A549 (cell line): Measurements from ENCODE around the gene HPCAL1. TPM values are rescaled to one million over a fixed set of nuclear protein-coding genes. Genes with fewer than 3 reads are reported as not detected.
A peak's percentile ranks its signal among the peaks of the same experiment; 100 is the strongest.

Experiments
- ATAC-seq, 2 experiments: fragments of 200-7000 bp in 1 of 2; fragments of >200 bp in 1 of 2; cut with Nextera tagmentation in 1 of 2; cut with Tn5 transposase in 1 of 2; 3 replicates each; pipeline versions ENCODE4 v1.8.0 to v1.9.1; 2018 to 2020; ENCODE audit warnings: mild to moderate bottlenecking in 1 of 2, moderate library complexity in 1 of 2
- CTCF ChIA-PET: fragments of 300-600 bp; sonication (Branson Sonifier 250); formaldehyde crosslinking; extraction: SDS; loops from one replicate; lab custom pipeline; 2021; ENCODE audit warnings: antibody characterized with exemption, inconsistent platforms; lab: Yijun Ruan, JAX
- POLR2A ChIA-PET: fragments of 350-600 bp; formaldehyde crosslinking; extraction: SDS; loops from one replicate; lab custom pipeline; 2021; ENCODE audit warnings: antibody characterized with exemption, inconsistent platforms; lab: Yijun Ruan, JAX
- DNase-seq, 2 experiments: peaks; one replicate each; pipeline versions ENCODE4 v3.0.0 to v3.0.0-alpha.2; 2011 to 2016; ENCODE audit warnings: low read depth in 1 of 2, low spot score in 1 of 2
- FAIRE-seq: peaks from 2 replicates; lab custom pipeline; 2011; peaks lifted over from hg19 to GRCh38; lab: Jason Lieb, UNC
- H3K27ac ChIP-seq, 2 experiments: fragments of >200 bp; sonication (Bioruptor Twin); formaldehyde crosslinking; 3 replicates each; pipeline ENCODE4 v1.5.1; 2016 to 2017
- H3K4me1 ChIP-seq: fragments of >200 bp; sonication (Bioruptor Twin); formaldehyde crosslinking; 3 replicates; pipeline ENCODE4 v1.6.1; 2016
- H3K4me2 ChIP-seq: fragments of >200 bp; sonication (Bioruptor Twin); formaldehyde crosslinking; 3 replicates; pipeline ENCODE4 v1.6.1; 2016
- H3K4me3 ChIP-seq: fragments of >200 bp; sonication (Bioruptor Twin); formaldehyde crosslinking; 3 replicates; pipeline ENCODE4 v1.5.1; 2016
- H3K9me3 ChIP-seq: fragments of >200 bp; sonication (Bioruptor Twin); formaldehyde crosslinking; 3 replicates; pipeline ENCODE4 v1.6.1; 2016
- BCL3 ChIP-seq: fragments of >200 bp; sonication (Bioruptor Twin); formaldehyde crosslinking; IDR thresholded peaks from 3 replicates; pipeline ENCODE4 v1.6.1; 2016
- CBX2 ChIP-seq: fragments of 200-600 bp; sonication (generic); IDR thresholded peaks from 2 replicates; pipeline ENCODE4 v1.6.1; 2016; ENCODE audit warnings: low read depth, mild to moderate bottlenecking, borderline replicate concordance
- EHMT2 ChIP-seq: fragments of 200-600 bp; sonication (generic); IDR thresholded peaks from 2 replicates; pipeline ENCODE4 v1.6.1; 2016; ENCODE audit warnings: antibody characterized with exemption, low read depth, mild to moderate bottlenecking, moderate library complexity
- ELK1 ChIP-seq: fragments of 150-350 bp; IDR thresholded peaks from 2 replicates; pipeline ENCODE4 v1.6.1; 2014; ENCODE audit warnings: low read depth, mild to moderate bottlenecking, low read length
- ESRRA ChIP-seq: fragments of 150-350 bp; IDR thresholded peaks from 2 replicates; pipeline ENCODE4 v1.6.1; 2014; ENCODE audit warnings: mild to moderate bottlenecking, low read length, borderline replicate concordance
- FOSL2 ChIP-seq, 2 experiments: fragments of 450-650 bp in 1 of 2; fragments of >200 bp in 1 of 2; sonication (Bioruptor Twin) in 1 of 2; formaldehyde crosslinking; IDR thresholded peaks; 2 replicates each; pipeline versions ENCODE4 v1.5.0 to v1.6.1; 2016 to 2020; ENCODE audit warnings: mild to moderate bottlenecking in 1 of 2, moderate library complexity in 1 of 2
- FOXS1 ChIP-seq: fragments of 250-450 bp; sonication (Bioruptor Pico); IDR thresholded peaks from 2 replicates; pipeline ENCODE4 v1.5.0; 2020; ENCODE audit warnings: mild to moderate bottlenecking, moderate library complexity
- GATA3 ChIP-seq: IDR thresholded peaks from 2 replicates; pipeline ENCODE4 v1.6.1; 2012; ENCODE audit warnings: borderline replicate concordance
- HDAC2 ChIP-seq: fragments of 200-600 bp; sonication (generic); IDR thresholded peaks from 2 replicates; pipeline ENCODE4 v1.6.1; 2016
- HEYL ChIP-seq: fragments of 250-450 bp; sonication (Bioruptor Pico); IDR thresholded peaks from 2 replicates; pipeline ENCODE4 v1.8.0; 2021; ENCODE audit warnings: mild to moderate bottlenecking, moderate library complexity
- HOXB13 ChIP-seq: fragments of 250-450 bp; sonication (Bioruptor Pico); IDR thresholded peaks from 2 replicates; pipeline ENCODE4 v1.5.0; 2020; ENCODE audit warnings: low read depth, mild to moderate bottlenecking, moderate library complexity
- HOXB5 ChIP-seq: fragments of 250-450 bp; sonication (Bioruptor Pico); IDR thresholded peaks from 2 replicates; pipeline ENCODE4 v1.5.0; 2020; ENCODE audit warnings: mild to moderate bottlenecking, moderate library complexity
- MAX ChIP-seq: IDR thresholded peaks from 2 replicates; pipeline ENCODE4 v1.6.1; 2012
- MAZ ChIP-seq: fragments of 150-350 bp; IDR thresholded peaks from 2 replicates; pipeline ENCODE4 v1.6.1; 2014; ENCODE audit warnings: antibody characterized with exemption, low read depth, low read length, borderline replicate concordance
- POLR2A ChIP-seq: IDR thresholded peaks from 2 replicates; pipeline ENCODE4 v1.6.1; 2012; ENCODE audit warnings: mild to moderate bottlenecking, low read length
- RAD21 ChIP-seq, 2 experiments: fragments of >200 bp in 1 of 2; sonication (Bioruptor Twin) in 1 of 2; formaldehyde crosslinking in 1 of 2; IDR thresholded peaks in 1 of 2; conservative IDR thresholded peaks in 1 of 2; 2 replicates in 1 of 2; 3 replicates in 1 of 2; pipeline ENCODE4 v1.6.1; 2012 to 2018; ENCODE audit warnings: inconsistent platforms in 1 of 2
- RARB ChIP-seq: fragments of 250-450 bp; sonication (Bioruptor Pico); IDR thresholded peaks from 2 replicates; pipeline ENCODE4 v1.8.0; 2021; ENCODE audit warnings: mild to moderate bottlenecking, moderate library complexity
- RNF2 ChIP-seq: fragments of 200-600 bp; sonication (generic); IDR thresholded peaks from 2 replicates; pipeline ENCODE4 v1.6.1; 2016; ENCODE audit warnings: low read depth, mild to moderate bottlenecking, antibody characterized with exemption, moderate library complexity, borderline replicate concordance
- TFCP2L1 ChIP-seq: fragments of 250-450 bp; sonication (Bioruptor Pico); IDR thresholded peaks from 2 replicates; pipeline ENCODE4 v1.5.0; 2021; ENCODE audit warnings: mild to moderate bottlenecking
- ZC3H11A ChIP-seq: fragments of 450-650 bp; IDR thresholded peaks from 2 replicates; pipeline ENCODE4 v1.6.1; 2014; ENCODE audit warnings: antibody characterized with exemption, mild to moderate bottlenecking
- WGBS: methylation state at CpG from one replicate; pipeline ENCODE4 v1.1.6; 2017; ENCODE audit errors: missing lambda C conversion rate; 5-methylcytosine and 5-hydroxymethylcytosine counted together
- polyA plus RNA-seq, 4 experiments: library from polyadenylated mRNA; depleted of rRNA in 3 of 4; stranded (reverse); fragments of >200 nt; fragmentation: RNase III in 1 of 4; extraction: RNeasy Plus Mini Kit Qiagen cat#74134 plus additional on column Dnase treatment in 1 of 4; gene quantifications; 2 replicates in 3 of 4; 3 replicates in 1 of 4; pipeline ENCODE4 v1.2.3, GENCODE V29; 2011 to 2017

Gene HPCAL1
- polyA plus RNA-seq, 2 of the 4 experiments (the other 2 are of a cell fraction) = 44.4 to 66.4 TPM

- Histone ChIP-seq H3K27ac (peak overlapping the region; percentile 4 to 42; a peak in 3 of 6 replicates), H3K4me3 (no peak overlapping the region), H3K9me3 (peaks cover 7% of the 10 kb centered on the region; the same call in 1 of the 3 replicates), H3K4me2 (peak overlapping the region; percentile 36)
- WGBS = 10% methylated on average over 4 of the region's 4 CpGs
- ATAC-seq = peak in 1 of 2 experiments; percentile 25; a peak in 3 of 6 replicates
- POLR2A ChIA-PET = no interaction called here
- TF ChIP-seq GATA3 (peak; percentile 57; the same call in 1 of the 2 replicates), RARB (CRISPR knock-in tag) (no peak), TFCP2L1 (no peak), ESRRA (no peak), FOSL2 (IDR thresholded peaks at IDR 0.05) (no peak), FOSL2 (CRISPR knock-in tag; IDR thresholded peaks at IDR 0.05) (peak; percentile 65), MAX (0 out of 2 replicates have a peak, but pooled peaks have one; percentile 31), RAD21 (conservative IDR thresholded peaks at IDR 0.05 in 1 of 2, IDR thresholded peaks at IDR 0.05 in 1 of 2) (peak in 1 of 2 experiments; percentile 11; a peak in 1 of 5 replicates), ELK1 (no peak), HEYL (CRISPR knock-in tag) (no peak)
- TF ChIP-seq, all 56 proteins: peak for 4
- CTCF ChIA-PET = interaction anchor here (1.0 to 4.0 kb wide), 3 partner anchors 32 to 72 kb away, joined by 4 to 22 read pairs (median 6); no protein-coding TSS in a partner anchor
- DNase-seq (no peak), FAIRE-seq (no peak)
- H3K4me1 ChIP-seq = peaks cover 76% of the 10 kb centered on the region
Observed at GRCh38 chr2:10336283-10336682, 33.6 kb downstream of the HPCAL1 start.

GRCh38 chr2:10337449-10338269, 35.0 kb downstream of the HPCAL1 start:
- Histone ChIP-seq H3K4me1 (peaks cover 76% of the 10 kb centered on the region), H3K4me3 (no peak overlapping the region), H3K4me2 (no peak overlapping the region), H3K27ac (peak overlapping the region in 1 of 2 experiments; percentile 36; a peak in 2 of 6 replicates), H3K9me3 (peaks cover 7% of the 10 kb centered on the region; the same call in 1 of the 3 replicates)
- TF ChIP-seq POLR2A (no peak), MAZ (no peak), RNF2 (no peak), ESRRA (no peak), TFCP2L1 (no peak), BCL3 (no peak), EHMT2 (no peak), HOXB5 (CRISPR knock-in tag) (no peak), RARB (CRISPR knock-in tag) (no peak), CBX2 (no peak), HOXB13 (CRISPR knock-in tag) (no peak), GATA3 (no peak), HDAC2 (no peak), ZC3H11A (no peak), FOXS1 (CRISPR knock-in tag) (no peak)
- 88% methylated on average over 16 of the region's 16 CpGs for WGBS
- ATAC-seq (no peak), DNase-seq (no peak), FAIRE-seq (no peak)
- ChIA-PET POLR2A (no interaction called here), CTCF (interaction anchor here (0.8 to 4.0 kb wide), 8 partner anchors 10 to 97 kb away, joined by 3 to 22 read pairs (median 4); no protein-coding TSS in a partner anchor)
